Loucy (cell line): Measurements from ENCODE around the gene ZNF385B.

Source experiments
- H2AFZ ChIP-seq: fragments of 200-600 bp; sonication (generic); 2 replicates; pipeline ENCODE4 v1.6.0; 2016; ENCODE audit warnings: antibody characterized with exemption, mild to moderate bottlenecking, low read length, moderate library complexity
- H3F3A ChIP-seq: fragments of 200-600 bp; 2 replicates; pipeline ENCODE4 v1.6.0; 2016; ENCODE audit warnings: antibody characterized with exemption, low read depth, mild to moderate bottlenecking
- H3K27me3 ChIP-seq: fragments of 200-600 bp; sonication (generic); 2 replicates; pipeline ENCODE4 v1.6.1; 2014; ENCODE audit warnings: low read length, mild to moderate bottlenecking; ENCODE audit not compliant: insufficient read depth, poor library complexity, severe bottlenecking
- H3K36me3 ChIP-seq: fragments of 200-600 bp; sonication (generic); 2 replicates; pipeline ENCODE4 v1.6.1; 2016; ENCODE audit warnings: low read length; ENCODE audit not compliant: insufficient read depth
- H3K4me1 ChIP-seq: fragments of 200-600 bp; sonication (generic); 2 replicates; pipeline ENCODE4 v1.5.1; 2014; ENCODE audit warnings: low read length, mild to moderate bottlenecking; ENCODE audit not compliant: insufficient read depth, poor library complexity, severe bottlenecking
- H3K4me2 ChIP-seq: fragments of 200-600 bp; sonication (generic); 2 replicates; pipeline ENCODE4 v1.6.0; 2014; ENCODE audit warnings: antibody characterized with exemption, low read length, low read depth, mild to moderate bottlenecking; ENCODE audit not compliant: poor library complexity, severe bottlenecking
- H3K4me3 ChIP-seq: fragments of 200-600 bp; sonication (generic); 2 replicates; pipeline ENCODE4 v1.5.1; 2014; ENCODE audit warnings: low read length, mild to moderate bottlenecking, mixed read lengths; ENCODE audit not compliant: poor library complexity, severe bottlenecking
- H3K79me2 ChIP-seq: fragments of 200-600 bp; sonication (generic); 2 replicates; pipeline ENCODE4 v1.6.1; 2014; ENCODE audit warnings: low read length; ENCODE audit not compliant: insufficient read depth
- H3K9ac ChIP-seq: fragments of 200-600 bp; sonication (generic); 2 replicates; pipeline ENCODE4 v1.6.0; 2014; ENCODE audit warnings: mild to moderate bottlenecking, low read depth, low read length, moderate library complexity; ENCODE audit not compliant: poor library complexity, severe bottlenecking
- H3K9me2 ChIP-seq: fragments of 200-600 bp; sonication (generic); replicated peaks from 2 replicates; pipeline ENCODE4 v1.6.1; 2016; ENCODE audit warnings: low read depth, low read length, mixed read lengths
- H3K9me3 ChIP-seq: fragments of 200-600 bp; sonication (generic); 2 replicates; pipeline ENCODE4 v1.6.1; 2014; ENCODE audit warnings: mild to moderate bottlenecking, antibody characterized with exemption, low read length, low read depth; ENCODE audit not compliant: insufficient read depth
- H4K20me1 ChIP-seq: fragments of 200-600 bp; sonication (generic); 2 replicates; pipeline ENCODE4 v1.6.0; 2014; ENCODE audit warnings: antibody characterized with exemption, low read length, mild to moderate bottlenecking; ENCODE audit not compliant: insufficient read depth, poor library complexity, severe bottlenecking
- EZH2phosphoT487 ChIP-seq: fragments of 200-600 bp; IDR thresholded peaks from 2 replicates; pipeline ENCODE4 v1.6.1; 2018; ENCODE audit warnings: antibody characterized with exemption, mild to moderate bottlenecking, moderate library complexity, borderline replicate concordance
- TF ChIP-seq, protein P1 (sequence below): fragments of 200-600 bp; sonication (generic); conservative IDR thresholded peaks from 2 replicates; pipeline ENCODE4 v1.5.1; 2014; ENCODE audit warnings: mild to moderate bottlenecking, antibody characterized with exemption, low read length

Gene ZNF385B

DNA sequence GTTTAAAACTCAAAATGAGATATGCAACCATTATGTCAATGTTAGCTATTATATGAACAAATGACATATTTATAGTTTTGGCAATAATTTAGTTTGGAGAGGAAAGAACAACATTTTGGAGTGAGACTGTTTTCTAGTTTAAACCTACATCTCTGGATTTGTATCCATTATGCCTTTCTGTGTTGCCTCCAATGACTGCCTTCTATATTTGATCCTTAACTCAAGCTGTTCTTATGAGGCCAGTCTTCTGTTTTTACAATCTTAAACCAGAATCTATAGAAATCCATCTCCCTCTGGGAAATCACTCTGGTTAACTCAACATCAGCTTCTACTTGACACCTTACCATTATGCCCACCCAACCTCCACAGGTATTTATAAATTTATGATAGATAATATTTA lies 67.5 kb downstream of the ZNF385B start:
- H3K9ac ChIP-seq = no peak overlapping the region
- no peaks in the 10 kb centered on the region for H3K27me3 ChIP-seq
- H3K9me3 ChIP-seq = no peaks in the 10 kb centered on the region
- H3K9me2 ChIP-seq = no peaks in the 10 kb centered on the region
- no peak overlapping the region for H2AFZ ChIP-seq
- no peaks in the 10 kb centered on the region for H3K79me2 ChIP-seq
- H3K36me3 ChIP-seq = no peaks in the 10 kb centered on the region
- H3F3A ChIP-seq = no peaks in the 10 kb centered on the region
- H4K20me1 ChIP-seq = no peaks in the 10 kb centered on the region
- H3K4me1 ChIP-seq = no peaks in the 10 kb centered on the region
- no peak overlapping the region for H3K4me3 ChIP-seq
- no peak overlapping the region for H3K4me2 ChIP-seq
- TF ChIP-seq, protein P1, sequence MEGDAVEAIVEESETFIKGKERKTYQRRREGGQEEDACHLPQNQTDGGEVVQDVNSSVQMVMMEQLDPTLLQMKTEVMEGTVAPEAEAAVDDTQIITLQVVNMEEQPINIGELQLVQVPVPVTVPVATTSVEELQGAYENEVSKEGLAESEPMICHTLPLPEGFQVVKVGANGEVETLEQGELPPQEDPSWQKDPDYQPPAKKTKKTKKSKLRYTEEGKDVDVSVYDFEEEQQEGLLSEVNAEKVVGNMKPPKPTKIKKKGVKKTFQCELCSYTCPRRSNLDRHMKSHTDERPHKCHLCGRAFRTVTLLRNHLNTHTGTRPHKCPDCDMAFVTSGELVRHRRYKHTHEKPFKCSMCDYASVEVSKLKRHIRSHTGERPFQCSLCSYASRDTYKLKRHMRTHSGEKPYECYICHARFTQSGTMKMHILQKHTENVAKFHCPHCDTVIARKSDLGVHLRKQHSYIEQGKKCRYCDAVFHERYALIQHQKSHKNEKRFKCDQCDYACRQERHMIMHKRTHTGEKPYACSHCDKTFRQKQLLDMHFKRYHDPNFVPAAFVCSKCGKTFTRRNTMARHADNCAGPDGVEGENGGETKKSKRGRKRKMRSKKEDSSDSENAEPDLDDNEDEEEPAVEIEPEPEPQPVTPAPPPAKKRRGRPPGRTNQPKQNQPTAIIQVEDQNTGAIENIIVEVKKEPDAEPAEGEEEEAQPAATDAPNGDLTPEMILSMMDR = no peak
- no peak for TF ChIP-seq EZH2phosphoT487

DNA sequence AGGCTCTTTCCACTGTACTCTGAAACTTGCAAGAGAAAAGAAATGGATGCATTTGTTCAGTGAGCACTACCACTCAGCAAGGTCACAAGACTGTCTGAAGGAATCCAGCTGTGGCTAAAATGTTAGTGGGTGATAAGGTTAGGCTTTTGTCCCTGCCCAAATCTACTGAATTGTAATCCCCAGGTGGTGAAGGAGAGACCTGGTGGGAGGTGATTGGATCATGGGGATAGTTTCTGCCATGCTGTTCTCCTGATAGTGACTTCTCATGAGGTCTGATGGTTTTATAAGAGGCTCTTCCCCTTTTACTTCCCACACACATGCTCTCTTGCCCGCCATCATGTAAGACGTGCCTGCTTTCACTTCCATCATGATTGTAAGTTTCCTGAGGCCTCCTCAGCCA lies 68.2 kb downstream of the ZNF385B start:
- Histone ChIP-seq H3K4me2 (no peak overlapping the region), H3F3A (no peaks in the 10 kb centered on the region), H3K27me3 (no peaks in the 10 kb centered on the region), H4K20me1 (no peaks in the 10 kb centered on the region), H3K79me2 (no peaks in the 10 kb centered on the region), H3K4me3 (no peak overlapping the region), H3K4me1 (no peaks in the 10 kb centered on the region), H3K9me3 (no peaks in the 10 kb centered on the region), H2AFZ (no peak overlapping the region), H3K36me3 (no peaks in the 10 kb centered on the region), H3K9ac (no peak overlapping the region), H3K9me2 (no peaks in the 10 kb centered on the region)
- TF ChIP-seq, protein P1 = no peak
- TF ChIP-seq EZH2phosphoT487 = no peak

DNA sequence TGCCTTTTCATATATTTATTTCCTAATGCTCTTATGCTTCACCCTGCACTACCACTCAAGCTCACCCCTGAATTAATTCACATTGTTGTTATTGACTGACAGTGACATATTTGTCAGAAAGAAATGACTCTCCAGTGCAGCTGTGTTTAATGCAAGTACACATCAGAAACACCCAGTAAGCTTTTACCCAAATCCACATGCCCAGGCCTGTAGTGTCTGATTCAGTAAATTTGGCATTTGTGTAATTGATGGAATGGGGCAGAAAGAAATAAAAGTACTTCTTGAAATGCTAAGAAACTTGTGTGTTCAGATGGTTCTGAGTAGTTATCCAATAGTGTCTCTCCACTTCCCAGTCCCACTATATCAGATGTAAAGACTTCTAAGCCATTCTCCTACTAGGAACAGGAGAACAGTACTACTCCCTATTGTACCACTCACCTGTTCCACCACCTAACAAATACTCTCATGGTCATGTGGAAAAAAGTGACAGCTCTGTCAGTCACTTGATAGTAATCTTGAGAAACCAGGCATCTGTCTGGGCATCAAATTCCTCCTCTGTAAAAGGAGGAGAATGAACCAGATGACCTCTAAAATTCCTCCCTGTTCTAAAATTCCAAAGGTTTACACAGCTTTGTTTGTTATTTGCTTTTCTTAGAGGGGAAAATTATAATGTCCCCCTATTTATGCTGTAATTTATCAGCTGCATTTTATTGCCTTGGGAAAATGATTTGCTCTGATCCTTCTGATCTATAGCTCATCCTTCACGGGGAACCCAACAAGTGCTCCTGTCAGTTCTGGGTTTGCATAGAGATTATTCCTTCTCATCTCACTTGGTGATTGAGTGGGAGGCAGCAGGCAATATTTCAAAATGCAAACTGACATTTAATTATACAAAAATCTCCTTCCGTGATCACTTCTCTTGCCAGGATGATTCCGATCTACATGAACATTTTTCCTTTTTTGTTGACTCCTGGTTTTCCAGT lies 70.9 kb downstream of the ZNF385B start:
- no peak overlapping the region for H3K4me2 ChIP-seq
- no peaks in the 10 kb centered on the region for H3F3A ChIP-seq
- no peaks in the 10 kb centered on the region for H3K79me2 ChIP-seq
- H3K27me3 ChIP-seq = no peaks in the 10 kb centered on the region
- no peaks in the 10 kb centered on the region for H3K36me3 ChIP-seq
- TF ChIP-seq EZH2phosphoT487 = no peak
- TF ChIP-seq, protein P1 = no peak
- no peaks in the 10 kb centered on the region for H4K20me1 ChIP-seq
- H2AFZ ChIP-seq = no peak overlapping the region
- H3K4me1 ChIP-seq = no peaks in the 10 kb centered on the region
- H3K9me3 ChIP-seq = no peaks in the 10 kb centered on the region
- H3K9me2 ChIP-seq = no peaks in the 10 kb centered on the region
- no peak overlapping the region for H3K4me3 ChIP-seq
- no peak overlapping the region for H3K9ac ChIP-seq
